Measurements from ENCODE around the gene SYNM. TPM values are rescaled to one million over a fixed set of nuclear protein-coding genes. Genes with fewer than 3 reads are reported as not detected.

Gene SYNM
- total and polyA plus RNA-seq, 8 donors, result 2.0 to 4.5 (median 3.3) TPM

GRCh38 chr15:99085413-99086326, 19.2 kb upstream of the SYNM start:
- Histone ChIP-seq H3K36me3 (no peaks in the 10 kb centered on the region), H3K27me3 (no peaks in the 10 kb centered on the region), H3K27ac (no peak overlapping the region), H3K4me1 (no peaks in the 10 kb centered on the region), H3K4me3 (no peak overlapping the region), H3K9me3 (no peaks in the 10 kb centered on the region)
- ATAC-seq, result no peak
- TF ChIP-seq CTCF (IDR thresholded peaks at IDR 0.05), result no peak
- intact Hi-C loops (cut with DNase I), result no loop called here
- peak in 1 of 6 donors; percentile 26 for DNase-seq
- 82 to 83% methylated on average over 8 of the region's 8 CpGs for WGBS, 2 donors
- FAIRE-seq, result no peak

- peak in 1 of 6 donors; percentile 7 for DNase-seq
- no peak overlapping the region for H3K4me3 ChIP-seq
- no peak for FAIRE-seq
These were observed 18.6 kb upstream of the SYNM start for GRCh38 chr15:99086327-99086667.

GRCh38 chr15:99087405-99087943, 17.4 kb upstream of the SYNM start:
- no peak overlapping the region for H3K27ac ChIP-seq
- no peak overlapping the region for H3K4me3 ChIP-seq
- H3K9me3 ChIP-seq, result no peaks in the 10 kb centered on the region
- DNase-seq, result no peak
- no peaks in the 10 kb centered on the region for H3K27me3 ChIP-seq
- no peaks in the 10 kb centered on the region for H3K36me3 ChIP-seq
- TF ChIP-seq CTCF (IDR thresholded peaks at IDR 0.05), result no peak
- FAIRE-seq, result no peak
- intact Hi-C loops (cut with DNase I), result no loop called here
- 80 to 84% methylated on average over 11 of the region's 11 CpGs for WGBS, 2 donors
- ATAC-seq, result no peak
- H3K4me1 ChIP-seq, result no peaks in the 10 kb centered on the region

More at GRCh38 chr15:99086327-99086667, 18.6 kb upstream of the SYNM start:
- no peaks in the 10 kb centered on the region for H3K4me1 ChIP-seq
- H3K27me3 ChIP-seq, result no peaks in the 10 kb centered on the region
- H3K36me3 ChIP-seq, result no peaks in the 10 kb centered on the region
- no peak for ATAC-seq
- intact Hi-C loops (cut with DNase I), result no loop called here
- TF ChIP-seq CTCF (IDR thresholded peaks at IDR 0.05), result no peak
- H3K9me3 ChIP-seq, result no peaks in the 10 kb centered on the region
- WGBS, 2 donors, result 86 to 89% methylated on average over 2 of the region's 2 CpGs
- no peak overlapping the region for H3K27ac ChIP-seq

- intact Hi-C loops (cut with DNase I), result loop anchor here in 1 of 3 donors (10.0 kb wide), 1 partner anchor 65 kb away; no protein-coding TSS in a partner anchor
- no peaks in the 10 kb centered on the region for H3K27me3 ChIP-seq
- no peaks in the 10 kb centered on the region for H3K36me3 ChIP-seq
- FAIRE-seq, result no peak
- H3K4me1 ChIP-seq, result no peaks in the 10 kb centered on the region
- no peak for DNase-seq
- H3K27ac ChIP-seq, result no peak overlapping the region
- no peak for ATAC-seq
- TF ChIP-seq CTCF (IDR thresholded peaks at IDR 0.05), result no peak
- WGBS, 2 donors, result 77 to 82% methylated on average over 3 of the region's 3 CpGs
- no peaks in the 10 kb centered on the region for H3K9me3 ChIP-seq
- no peak overlapping the region for H3K4me3 ChIP-seq
These were observed 14.7 kb upstream of the SYNM start for GRCh38 chr15:99090011-99090699.
